GM23338 (cell line): ENCODE data around the gene TMEM120B.

Source experiments
- CTCF ChIP-seq, 2 experiments: fragments of 200-600 bp in 1 of 2; sonication (generic) in 1 of 2; conservative IDR thresholded peaks; 2 replicates each; pipeline versions ENCODE4 v1.5.1 to v1.6.1; 2016 to 2017; ENCODE audit warnings: antibody characterized with exemption in 2 of 2, low read depth in 2 of 2, mild to moderate bottlenecking in 2 of 2, moderate library complexity in 1 of 2
- EZH2phosphoT487 ChIP-seq: fragments of 200-600 bp; sonication (generic); IDR thresholded peaks from one replicate; pipeline ENCODE4 v1.8.1; 2018; ENCODE audit warnings: antibody characterized with exemption; ENCODE audit not compliant: unreplicated experiment

GRCh38 chr12:121789233-121789781 is 76.8 kb downstream of the TMEM120B start:
- TF ChIP-seq CTCF (conservative IDR thresholded peaks at IDR 0.05; ENCODE audit: low read depth in 2 of 2) (peak in 1 of 2 experiments; percentile 29; a peak in 1 of 4 replicates), EZH2phosphoT487 (no peak)
